ENCODE measurements around the gene BMAL1. TPM values are rescaled to one million over a fixed set of nuclear protein-coding genes. Genes with fewer than 3 reads are reported as not detected.

The BMAL1 gene
- polyA plus RNA-seq, 1 donor (not counting 4 experiments of a cell fraction or from before 2014, with no cell fraction given): 27.5 TPM

GRCh38 chr11:13332124-13332523, 54.5 kb downstream of the BMAL1 start:
- H2AFZ ChIP-seq (ENCODE audit: control insufficient read depth, low read length): no peak overlapping the region
- H3K9me3 ChIP-seq (ENCODE audit: control insufficient read depth, low read depth, low read length): no peaks in the 10 kb centered on the region
- H3K9me1 ChIP-seq (ENCODE audit: control insufficient read depth, extremely low read depth, insufficient read depth, low read length): peaks cover 7% of the 10 kb centered on the region
- peak; percentile 41 for FAIRE-seq
- no peak overlapping the region for H3K27ac ChIP-seq (ENCODE audit: control insufficient read depth, insufficient read depth, low read length)
- H4K20me1 ChIP-seq (ENCODE audit: control insufficient read depth, extremely low read depth, insufficient read depth, low read length): no peaks in the 10 kb centered on the region
- TF ChIP-seq EZH2 (IDR thresholded peaks at IDR 0.05; ENCODE audit: low read length): no peak
- TF ChIP-seq CTCF (optimal IDR thresholded peaks at IDR 0.05 in 1 of 3, IDR thresholded peaks at IDR 0.05 in 1 of 3, conservative IDR thresholded peaks at IDR 0.05 in 1 of 3; ENCODE audit: extremely low read depth in 1 of 3, insufficient read depth in 2 of 3, low read length in 3 of 3): no peak
- H3K4me1 ChIP-seq (ENCODE audit: control insufficient read depth, extremely low read depth, insufficient read depth, low read length): peaks cover 42% of the 10 kb centered on the region
- no peaks in the 10 kb centered on the region for H3K27me3 ChIP-seq (ENCODE audit: control insufficient read depth, extremely low read depth, insufficient read depth, low read length)
- H3K9ac ChIP-seq (ENCODE audit: control insufficient read depth, extremely low read depth, insufficient read depth, low read length): no peak overlapping the region
- H3K4me3 ChIP-seq (ENCODE audit: control insufficient read depth in 2 of 3, extremely low read depth in 1 of 3, insufficient read depth in 2 of 3, low read depth in 1 of 3, low read length in 3 of 3): no peak overlapping the region
- dilution Hi-C loops (cut with MboI; ENCODE audit: extremely low pct_ligation_motif_present, low sequenced_read_pairs): no loop called here
- no peak overlapping the region for H3K4me2 ChIP-seq (ENCODE audit: control insufficient read depth, extremely low read depth, insufficient read depth, low read depth, low read length)
- H3K79me2 ChIP-seq (ENCODE audit: control insufficient read depth, insufficient read depth, low read length): peaks cover 4% of the 10 kb centered on the region
- no peak for DNase-seq (ENCODE audit: low read depth, low spot score)
- peaks cover 1 to 2% of the 10 kb centered on the region in 2 experiments for H3K36me3 ChIP-seq (ENCODE audit: control insufficient read depth in 2 of 2, extremely low read depth in 1 of 2, insufficient read depth in 2 of 2, low read length in 2 of 2)

GRCh38 chr11:13333456-13333957, 55.9 kb downstream of the BMAL1 start:
- Histone ChIP-seq H2AFZ (ENCODE audit: control insufficient read depth, low read length) (no peak overlapping the region), H4K20me1 (ENCODE audit: control insufficient read depth, extremely low read depth, insufficient read depth, low read length) (no peaks in the 10 kb centered on the region), H3K27ac (ENCODE audit: control insufficient read depth, insufficient read depth, low read length) (no peak overlapping the region), H3K36me3 (ENCODE audit: control insufficient read depth in 2 of 2, extremely low read depth in 1 of 2, insufficient read depth in 2 of 2, low read length in 2 of 2) (no peaks in the 10 kb centered on the region), H3K9me1 (ENCODE audit: control insufficient read depth, extremely low read depth, insufficient read depth, low read length) (peaks cover 7% of the 10 kb centered on the region), H3K9me3 (ENCODE audit: control insufficient read depth, low read depth, low read length) (no peaks in the 10 kb centered on the region), H3K79me2 (ENCODE audit: control insufficient read depth, insufficient read depth, low read length) (peaks cover 4% of the 10 kb centered on the region), H3K27me3 (ENCODE audit: control insufficient read depth, extremely low read depth, insufficient read depth, low read length) (no peaks in the 10 kb centered on the region), H3K4me2 (ENCODE audit: control insufficient read depth, extremely low read depth, insufficient read depth, low read depth, low read length) (peak overlapping the region; percentile 19), H3K4me1 (ENCODE audit: control insufficient read depth, extremely low read depth, insufficient read depth, low read length) (peaks cover 53% of the 10 kb centered on the region), H3K4me3 (ENCODE audit: control insufficient read depth in 2 of 3, extremely low read depth in 1 of 3, insufficient read depth in 2 of 3, low read depth in 1 of 3, low read length in 3 of 3) (no peak overlapping the region), H3K9ac (ENCODE audit: control insufficient read depth, extremely low read depth, insufficient read depth, low read length) (no peak overlapping the region)
- DNase-seq (ENCODE audit: low read depth, low spot score): no peak
- peak; percentile 73 for FAIRE-seq
- dilution Hi-C loops (cut with MboI; ENCODE audit: extremely low pct_ligation_motif_present, low sequenced_read_pairs): no loop called here
- TF ChIP-seq CTCF (optimal IDR thresholded peaks at IDR 0.05 in 1 of 3, IDR thresholded peaks at IDR 0.05 in 1 of 3, conservative IDR thresholded peaks at IDR 0.05 in 1 of 3; ENCODE audit: extremely low read depth in 1 of 3, insufficient read depth in 2 of 3, low read length in 3 of 3) (no peak), EZH2 (IDR thresholded peaks at IDR 0.05; ENCODE audit: low read length) (no peak)

Data from keratinocyte (primary cell).